Measurements from ENCODE around the gene SYNC. TPM values are rescaled to one million over a fixed set of nuclear protein-coding genes. Genes with fewer than 3 reads are reported as not detected.
"Not testable (repeated sequence)": the region's sequence is repeated elsewhere in the genome, so short reads cannot be mapped to it uniquely, and the experiment has no call there.

The SYNC gene
- total RNA-seq, 1 experiment from 2014 or later, result 6.6 TPM

GRCh38 chr1:32676945-32677344, 25.6 kb downstream of the SYNC start:
- H3K36me3 ChIP-seq (ENCODE audit: low read depth, low read length), result peaks cover 66% of the 10 kb centered on the region
- no peak for ATAC-seq

DNA sequence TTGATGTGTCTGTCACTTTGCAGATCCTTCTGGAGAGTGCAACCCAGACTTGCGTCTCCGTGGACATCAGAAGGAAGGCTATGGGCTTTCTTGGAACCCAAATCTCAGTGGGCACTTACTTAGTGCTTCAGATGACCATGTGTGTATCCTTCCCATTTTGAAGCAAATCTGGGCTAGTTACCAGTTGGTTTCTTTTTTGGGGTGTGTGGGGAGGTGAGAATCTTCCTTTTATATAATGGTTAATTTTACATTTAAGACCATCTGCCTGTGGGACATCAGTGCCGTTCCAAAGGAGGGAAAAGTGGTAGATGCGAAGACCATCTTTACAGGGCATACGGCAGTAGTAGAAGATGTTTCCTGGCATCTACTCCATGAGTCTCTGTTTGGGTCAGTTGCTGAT, 33.9 kb downstream of the SYNC start:
- H3K36me3 ChIP-seq (ENCODE audit: low read depth, low read length), result peaks cover 80% of the 10 kb centered on the region
- TSS peak; percentile 35 for BruUV-seq (replicated peaks)
- H3K27ac ChIP-seq (ENCODE audit: low read length); H4K20me1 ChIP-seq (ENCODE audit: low read length); H3K9me3 ChIP-seq (ENCODE audit: low read length); H3K4me2 ChIP-seq (ENCODE audit: low read length); H3K27me3 ChIP-seq (ENCODE audit: low read length); POLR2A ChIA-PET (ENCODE audit: unreplicated experiment); CTCF ChIA-PET; H2AFZ ChIP-seq (ENCODE audit: low read length); ATAC-seq; H3K9me2 ChIP-seq (replicated peaks; ENCODE audit: low read length); intact Hi-C loops (cut with micrococcal nuclease); H3K4me1 ChIP-seq (ENCODE audit: insufficient read depth, low read length); H3F3A ChIP-seq (ENCODE audit: low read length, unreplicated experiment); DNase-seq; H3K4me3 ChIP-seq (ENCODE audit: low read length); H3K9ac ChIP-seq (ENCODE audit: low read length): not testable (repeated sequence)
- peaks cover 21% of the 10 kb centered on the region for H3K79me2 ChIP-seq (ENCODE audit: low read length)

More at GRCh38 chr1:32676945-32677344, 25.6 kb downstream of the SYNC start:
- H3K27ac ChIP-seq (ENCODE audit: low read length), result no peak overlapping the region
- no peak overlapping the region for H3K4me2 ChIP-seq (ENCODE audit: low read length)
- peaks cover 2% of the 10 kb centered on the region for H3F3A ChIP-seq (ENCODE audit: low read length, unreplicated experiment)
- H3K79me2 ChIP-seq (ENCODE audit: low read length), result no peaks in the 10 kb centered on the region
- DNase-seq, result no peak
- intact Hi-C loops (cut with micrococcal nuclease), result no loop called here
- H2AFZ ChIP-seq (ENCODE audit: low read length), result no peak overlapping the region
- no peaks in the 10 kb centered on the region for H3K27me3 ChIP-seq (ENCODE audit: low read length)
- no peaks in the 10 kb centered on the region for H3K9me3 ChIP-seq (ENCODE audit: low read length)
- H3K4me3 ChIP-seq (ENCODE audit: low read length), result no peak overlapping the region
- TF ChIP-seq EZH2 (IDR thresholded peaks at IDR 0.05; ENCODE audit: low read length, unreplicated experiment) (no peak), CTCF (conservative IDR thresholded peaks at IDR 0.05; ENCODE audit: low read depth, low read length) (no peak), EZH2phosphoT487 (IDR thresholded peaks at IDR 0.05; ENCODE audit: borderline replicate concordance, low read length) (no peak)
- no peak overlapping the region for H3K9ac ChIP-seq (ENCODE audit: low read length)
- CTCF ChIA-PET, result no interaction called here
- no TSS peak for BruUV-seq (replicated peaks)
- H4K20me1 ChIP-seq (ENCODE audit: low read length), result no peaks in the 10 kb centered on the region
- POLR2A ChIA-PET (ENCODE audit: unreplicated experiment), result interaction anchor here (0.6 kb wide), 1 partner anchor 17 kb away, joined by 4 read pairs; no protein-coding TSS in a partner anchor
- no peaks in the 10 kb centered on the region for H3K4me1 ChIP-seq (ENCODE audit: insufficient read depth, low read length)
- H3K9me2 ChIP-seq (replicated peaks; ENCODE audit: low read length), result no peaks in the 10 kb centered on the region

DNA sequence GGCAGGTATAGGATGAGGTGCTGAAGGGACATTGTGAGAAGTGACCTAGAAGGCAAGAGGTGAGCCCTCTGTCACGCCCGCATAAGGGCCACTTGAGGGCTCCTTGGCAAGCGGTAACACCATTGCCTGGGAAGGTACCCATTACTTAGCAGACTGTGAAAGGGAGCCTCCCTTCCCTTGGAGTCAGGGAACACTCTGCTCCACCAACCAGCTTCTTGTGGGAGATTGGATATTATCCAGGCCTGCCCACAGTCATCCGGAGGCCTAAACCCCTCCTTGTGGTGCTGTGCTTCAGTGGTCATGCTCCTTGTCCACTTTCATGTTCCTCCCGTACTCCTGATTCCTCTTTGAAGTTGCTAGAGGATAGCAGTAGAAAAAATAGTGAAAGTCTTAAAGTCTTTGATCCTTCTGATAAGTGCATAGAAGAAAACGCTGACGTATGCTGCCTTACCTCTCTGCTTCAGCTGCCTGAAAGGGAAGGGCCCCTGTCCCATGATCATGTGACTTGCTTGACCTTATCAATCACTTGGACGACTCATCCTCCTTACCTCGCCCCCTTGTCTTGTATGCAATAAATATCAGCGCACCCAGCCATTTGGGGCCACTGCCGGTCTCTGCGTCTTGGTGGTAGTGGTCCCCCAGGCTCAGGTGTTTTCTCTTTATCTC, 35.5 kb downstream of the SYNC start:
- Histone ChIP-seq H3K79me2 (ENCODE audit: low read length) (peaks cover 21% of the 10 kb centered on the region), H3K27me3 (ENCODE audit: low read length) (no peaks in the 10 kb centered on the region), H2AFZ (ENCODE audit: low read length) (no peak overlapping the region), H3K27ac (ENCODE audit: low read length) (no peak overlapping the region), H3K9me2 (replicated peaks; ENCODE audit: low read length) (no peaks in the 10 kb centered on the region), H3K36me3 (ENCODE audit: low read depth, low read length) (peaks cover 67% of the 10 kb centered on the region), H3K9me3 (ENCODE audit: low read length) (no peaks in the 10 kb centered on the region), H4K20me1 (ENCODE audit: low read length) (peaks cover 5% of the 10 kb centered on the region; the same call in 1 of the 2 replicates), H3K4me2 (ENCODE audit: low read length) (no peak overlapping the region), H3F3A (ENCODE audit: low read length, unreplicated experiment) (no peaks in the 10 kb centered on the region), H3K4me1 (ENCODE audit: insufficient read depth, low read length) (no peaks in the 10 kb centered on the region), H3K9ac (ENCODE audit: low read length) (no peak overlapping the region), H3K4me3 (ENCODE audit: low read length) (no peak overlapping the region)
- TF ChIP-seq EZH2 (IDR thresholded peaks at IDR 0.05; ENCODE audit: low read length, unreplicated experiment) (no peak), CTCF (conservative IDR thresholded peaks at IDR 0.05; ENCODE audit: low read depth, low read length) (no peak), EZH2phosphoT487 (IDR thresholded peaks at IDR 0.05; ENCODE audit: borderline replicate concordance, low read length) (no peak)
- CTCF ChIA-PET, result no interaction called here
- no peak for DNase-seq
- intact Hi-C loops (cut with micrococcal nuclease), result no loop called here
- no peak for ATAC-seq
- POLR2A ChIA-PET (ENCODE audit: unreplicated experiment), result no interaction called here
- BruUV-seq (replicated peaks), result no TSS peak

Data from PC-3 (cell line).